Measurements from ENCODE around the gene ZNF385C.

GRCh38 chr17:42127414-42127813 is 29.1 kb upstream of the ZNF385C start:
- TF ChIP-seq, protein P1, sequence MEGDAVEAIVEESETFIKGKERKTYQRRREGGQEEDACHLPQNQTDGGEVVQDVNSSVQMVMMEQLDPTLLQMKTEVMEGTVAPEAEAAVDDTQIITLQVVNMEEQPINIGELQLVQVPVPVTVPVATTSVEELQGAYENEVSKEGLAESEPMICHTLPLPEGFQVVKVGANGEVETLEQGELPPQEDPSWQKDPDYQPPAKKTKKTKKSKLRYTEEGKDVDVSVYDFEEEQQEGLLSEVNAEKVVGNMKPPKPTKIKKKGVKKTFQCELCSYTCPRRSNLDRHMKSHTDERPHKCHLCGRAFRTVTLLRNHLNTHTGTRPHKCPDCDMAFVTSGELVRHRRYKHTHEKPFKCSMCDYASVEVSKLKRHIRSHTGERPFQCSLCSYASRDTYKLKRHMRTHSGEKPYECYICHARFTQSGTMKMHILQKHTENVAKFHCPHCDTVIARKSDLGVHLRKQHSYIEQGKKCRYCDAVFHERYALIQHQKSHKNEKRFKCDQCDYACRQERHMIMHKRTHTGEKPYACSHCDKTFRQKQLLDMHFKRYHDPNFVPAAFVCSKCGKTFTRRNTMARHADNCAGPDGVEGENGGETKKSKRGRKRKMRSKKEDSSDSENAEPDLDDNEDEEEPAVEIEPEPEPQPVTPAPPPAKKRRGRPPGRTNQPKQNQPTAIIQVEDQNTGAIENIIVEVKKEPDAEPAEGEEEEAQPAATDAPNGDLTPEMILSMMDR (IDR thresholded peaks at IDR 0.05), result no peak
- no peak for TF ChIP-seq POLR2A (IDR thresholded peaks at IDR 0.05)
- TF ChIP-seq POLR2AphosphoS5 (IDR thresholded peaks at IDR 0.05), result no peak
- TF ChIP-seq EP300 (IDR thresholded peaks at IDR 0.05; ENCODE audit: low read depth), result no peak
